Measurements from ENCODE around the gene CRYBA2. TPM values are rescaled to one million over a fixed set of nuclear protein-coding genes. Genes with fewer than 3 reads are reported as not detected.

Gene CRYBA2
- total RNA-seq, 1 experiment from 2014 or later: not detected

GRCh38 chr2:219027511-219028055, 34.4 kb upstream of the CRYBA2 start:
- Mint-ChIP-seq H3K27ac (ENCODE audit: low read depth, unreplicated experiment) (no peak overlapping the region), H3K4me3 (ENCODE audit: unreplicated experiment) (no peak overlapping the region), H3K4me1 (ENCODE audit: insufficient read depth, unreplicated experiment) (no peaks in the 10 kb centered on the region), H3K36me3 (ENCODE audit: insufficient read depth, unreplicated experiment) (peaks cover 4% of the 10 kb centered on the region), H3K27me3 (ENCODE audit: insufficient read depth, unreplicated experiment) (peaks cover 10% of the 10 kb centered on the region), H3K9me3 (ENCODE audit: unreplicated experiment) (no peaks in the 10 kb centered on the region)
- BruUV-seq (replicated peaks): no TSS peak
- ChIA-PET POLR2A (interaction anchor here (1.1 kb wide), 1 partner anchor 127 kb away, joined by 3 read pairs; no protein-coding TSS in a partner anchor), CTCF (interaction anchor here (0.5 to 14.0 kb wide), 21 partner anchors 11 to 546 kb away, joined by 3 to 178 read pairs (median 4); partner anchors contain the start of gene CFAP65)
- DNase-seq (ENCODE audit: unreplicated experiment): no peak
- TF ChIP-seq CTCF (IDR thresholded peaks at IDR 0.05; ENCODE audit: unreplicated experiment): no peak
- intact Hi-C loops (cut with micrococcal nuclease): no loop called here

GRCh38 chr2:219026946-219027345, 33.7 kb upstream of the CRYBA2 start:
- Mint-ChIP-seq H3K4me1 (ENCODE audit: insufficient read depth, unreplicated experiment) (no peaks in the 10 kb centered on the region), H3K27ac (ENCODE audit: low read depth, unreplicated experiment) (no peak overlapping the region), H3K9me3 (ENCODE audit: unreplicated experiment) (no peaks in the 10 kb centered on the region), H3K27me3 (ENCODE audit: insufficient read depth, unreplicated experiment) (peaks cover 4% of the 10 kb centered on the region), H3K36me3 (ENCODE audit: insufficient read depth, unreplicated experiment) (peaks cover 4% of the 10 kb centered on the region), H3K4me3 (ENCODE audit: unreplicated experiment) (no peak overlapping the region)
- DNase-seq (ENCODE audit: unreplicated experiment): no peak
- intact Hi-C loops (cut with micrococcal nuclease): no loop called here
- no TSS peak for BruUV-seq (replicated peaks)
- TF ChIP-seq CTCF (IDR thresholded peaks at IDR 0.05; ENCODE audit: unreplicated experiment): no peak
- CTCF ChIA-PET: interaction anchor here (0.6 to 14.0 kb wide), 14 partner anchors 9 to 547 kb away, joined by 3 to 178 read pairs (median 4); partner anchors contain the start of gene CFAP65
- POLR2A ChIA-PET: interaction anchor here (1.1 kb wide), 1 partner anchor 128 kb away, joined by 3 read pairs; no protein-coding TSS in a partner anchor

- TF ChIP-seq CTCF (IDR thresholded peaks at IDR 0.05; ENCODE audit: unreplicated experiment): no peak
- POLR2A ChIA-PET: no interaction called here
- peaks cover 4% of the 10 kb centered on the region for H3K36me3 Mint-ChIP-seq (ENCODE audit: insufficient read depth, unreplicated experiment)
Observed at GRCh38 chr2:219025637-219026585, 32.7 kb upstream of the CRYBA2 start.

GRCh38 chr2:219024059-219024458, 30.8 kb upstream of the CRYBA2 start:
- Mint-ChIP-seq H3K27me3 (ENCODE audit: insufficient read depth, unreplicated experiment) (no peaks in the 10 kb centered on the region), H3K27ac (ENCODE audit: low read depth, unreplicated experiment) (no peak overlapping the region), H3K9me3 (ENCODE audit: unreplicated experiment) (no peaks in the 10 kb centered on the region), H3K36me3 (ENCODE audit: insufficient read depth, unreplicated experiment) (peaks cover 4% of the 10 kb centered on the region), H3K4me3 (ENCODE audit: unreplicated experiment) (no peak overlapping the region), H3K4me1 (ENCODE audit: insufficient read depth, unreplicated experiment) (no peaks in the 10 kb centered on the region)
- intact Hi-C loops (cut with micrococcal nuclease): no loop called here
- no peak for DNase-seq (ENCODE audit: unreplicated experiment)
- ChIA-PET POLR2A (no interaction called here), CTCF (interaction anchor here (0.6 to 14.0 kb wide), 5 partner anchors 26 to 131 kb away, joined by 3 to 178 read pairs (median 3); no protein-coding TSS in a partner anchor)
- BruUV-seq (replicated peaks): no TSS peak
- TF ChIP-seq CTCF (IDR thresholded peaks at IDR 0.05; ENCODE audit: unreplicated experiment): no peak

More at GRCh38 chr2:219025637-219026585, 32.7 kb upstream of the CRYBA2 start:
- intact Hi-C loops (cut with micrococcal nuclease): no loop called here
- no peak for DNase-seq (ENCODE audit: unreplicated experiment)
- H3K27me3 Mint-ChIP-seq (ENCODE audit: insufficient read depth, unreplicated experiment): no peaks in the 10 kb centered on the region
- CTCF ChIA-PET: interaction anchor here (0.5 to 14.0 kb wide), 12 partner anchors 8 to 991 kb away, joined by 3 to 178 read pairs (median 4); no protein-coding TSS in a partner anchor
- no peaks in the 10 kb centered on the region for H3K9me3 Mint-ChIP-seq (ENCODE audit: unreplicated experiment)
- H3K4me1 Mint-ChIP-seq (ENCODE audit: insufficient read depth, unreplicated experiment): no peaks in the 10 kb centered on the region
- no TSS peak for BruUV-seq (replicated peaks)
- no peak overlapping the region for H3K27ac Mint-ChIP-seq (ENCODE audit: low read depth, unreplicated experiment)
- no peak overlapping the region for H3K4me3 Mint-ChIP-seq (ENCODE audit: unreplicated experiment)
